GM19452 (cell line): ENCODE results near the gene KIAA1755.

ENCODE experiments used
- ATAC-seq: cut with Tn5 transposase; IDR thresholded peaks from one replicate; pipeline ENCODE4 v1.9.1; 2021; ENCODE audit not compliant: unreplicated experiment

Gene KIAA1755

DNA sequence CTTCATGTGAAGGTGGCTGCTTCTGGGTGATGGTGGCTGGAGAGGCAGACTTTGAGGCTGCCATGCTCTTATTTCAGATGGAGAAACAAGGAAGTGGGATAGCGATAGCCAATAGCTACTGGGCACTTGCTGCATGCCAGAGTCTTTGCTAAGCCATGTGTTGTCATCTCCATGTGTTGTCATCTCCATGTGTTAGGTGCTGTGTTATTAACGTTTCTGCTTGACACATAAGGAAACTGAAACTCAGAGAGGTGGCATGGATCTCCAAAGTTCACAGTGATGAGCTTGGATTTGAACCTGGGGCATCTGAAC is 16.9 kb downstream of the KIAA1755 start:
- no peak for ATAC-seq

- ATAC-seq, result no peak
Observed at GRCh38 chr20:38242848-38243708, 17.5 kb downstream of the KIAA1755 start.

DNA sequence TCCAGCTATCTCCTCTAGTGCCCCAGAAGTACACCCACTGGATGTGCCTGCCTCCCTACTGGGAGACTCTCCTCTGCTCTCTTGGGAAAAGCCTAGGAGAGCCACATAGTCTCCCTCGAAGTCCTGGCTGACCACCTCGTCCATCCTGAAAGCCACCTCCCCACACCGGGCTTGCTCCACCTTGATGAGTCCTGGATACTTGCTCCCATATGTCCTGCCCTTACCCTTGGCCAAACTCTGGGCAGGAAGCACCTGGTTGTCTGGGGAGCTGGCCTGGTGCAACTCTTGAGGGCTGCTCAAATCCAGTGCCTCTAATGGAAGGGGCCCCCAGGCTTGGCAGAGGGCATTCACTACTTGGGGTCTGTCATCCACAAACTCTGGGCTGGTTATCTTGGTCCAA is 19.3 kb downstream of the KIAA1755 start:
- no peak for ATAC-seq

GRCh38 chr20:38239441-38239840 is 21.1 kb downstream of the KIAA1755 start:
- no peak for ATAC-seq

GRCh38 chr20:38238829-38239228 is 21.7 kb downstream of the KIAA1755 start:
- no peak for ATAC-seq

DNA sequence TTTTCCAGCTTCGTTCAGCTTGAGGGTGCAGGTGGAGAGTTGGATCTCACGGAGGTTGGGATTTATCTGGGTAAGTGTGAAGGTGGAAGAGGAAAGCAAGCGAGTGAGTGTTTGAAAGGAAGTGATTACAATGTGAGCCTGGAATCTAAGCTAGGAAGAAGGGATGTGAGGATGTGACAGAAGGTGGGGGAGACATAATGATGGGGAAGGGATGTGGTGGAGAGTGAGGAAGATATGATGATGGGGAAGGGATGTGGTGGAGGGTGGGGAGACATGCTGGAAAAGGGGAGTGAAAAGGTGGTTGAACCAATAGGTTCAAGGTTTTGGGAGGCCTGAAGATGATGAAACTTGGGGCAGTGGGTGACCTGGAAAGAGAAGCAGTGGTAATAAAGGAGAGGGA is 23.2 kb downstream of the KIAA1755 start:
- no peak for ATAC-seq

GRCh38 chr20:38231531-38232121 is 28.9 kb downstream of the KIAA1755 start:
- ATAC-seq, result no peak

DNA sequence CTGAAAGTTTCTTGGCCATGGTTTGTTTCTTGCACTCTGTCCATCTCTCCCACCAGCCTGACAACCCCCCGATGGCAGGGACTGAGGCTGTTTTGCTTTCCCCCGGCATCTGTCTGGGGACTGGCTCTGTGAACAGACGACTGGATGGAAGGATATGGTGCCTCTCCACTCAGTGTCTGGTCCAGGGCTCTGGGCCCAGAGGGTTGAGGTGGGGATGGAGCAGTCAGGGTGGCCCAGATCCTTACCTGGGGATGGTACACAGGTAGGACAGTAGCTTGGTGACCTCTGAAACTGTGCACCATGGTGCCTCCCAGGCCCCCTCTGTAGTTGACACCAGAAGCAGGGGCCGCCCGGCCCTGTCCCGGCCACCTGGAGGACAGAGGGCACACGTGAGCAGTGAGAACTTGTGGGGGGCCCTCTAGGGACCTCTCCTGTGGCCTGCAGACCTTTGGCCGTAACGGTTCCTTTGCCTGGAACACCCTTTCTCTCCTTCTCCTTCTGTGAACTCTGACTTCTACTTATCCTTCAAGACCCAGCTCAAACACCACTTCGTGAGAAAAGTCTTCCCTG is 29.5 kb downstream of the KIAA1755 start:
- ATAC-seq, result no peak

DNA sequence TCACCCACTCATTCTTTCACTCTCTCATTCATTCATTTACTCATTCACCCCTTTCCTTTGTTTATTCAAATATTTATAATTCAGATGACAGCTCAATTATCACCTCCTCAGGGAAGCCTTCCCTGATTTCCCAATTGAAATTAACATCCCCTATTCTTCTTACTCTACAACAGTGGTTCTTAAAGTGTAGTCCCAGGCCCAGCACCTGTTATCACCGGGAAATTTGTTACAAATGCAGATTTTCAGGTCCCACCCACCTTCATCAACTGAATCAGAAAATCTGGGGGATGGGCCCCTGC is 30.3 kb downstream of the KIAA1755 start:
- no peak for ATAC-seq

GRCh38 chr20:38229376-38230252 is 30.9 kb downstream of the KIAA1755 start:
- no peak for ATAC-seq

- ATAC-seq, result no peak
Observed at GRCh38 chr20:38228436-38228835, 32.1 kb downstream of the KIAA1755 start.

DNA sequence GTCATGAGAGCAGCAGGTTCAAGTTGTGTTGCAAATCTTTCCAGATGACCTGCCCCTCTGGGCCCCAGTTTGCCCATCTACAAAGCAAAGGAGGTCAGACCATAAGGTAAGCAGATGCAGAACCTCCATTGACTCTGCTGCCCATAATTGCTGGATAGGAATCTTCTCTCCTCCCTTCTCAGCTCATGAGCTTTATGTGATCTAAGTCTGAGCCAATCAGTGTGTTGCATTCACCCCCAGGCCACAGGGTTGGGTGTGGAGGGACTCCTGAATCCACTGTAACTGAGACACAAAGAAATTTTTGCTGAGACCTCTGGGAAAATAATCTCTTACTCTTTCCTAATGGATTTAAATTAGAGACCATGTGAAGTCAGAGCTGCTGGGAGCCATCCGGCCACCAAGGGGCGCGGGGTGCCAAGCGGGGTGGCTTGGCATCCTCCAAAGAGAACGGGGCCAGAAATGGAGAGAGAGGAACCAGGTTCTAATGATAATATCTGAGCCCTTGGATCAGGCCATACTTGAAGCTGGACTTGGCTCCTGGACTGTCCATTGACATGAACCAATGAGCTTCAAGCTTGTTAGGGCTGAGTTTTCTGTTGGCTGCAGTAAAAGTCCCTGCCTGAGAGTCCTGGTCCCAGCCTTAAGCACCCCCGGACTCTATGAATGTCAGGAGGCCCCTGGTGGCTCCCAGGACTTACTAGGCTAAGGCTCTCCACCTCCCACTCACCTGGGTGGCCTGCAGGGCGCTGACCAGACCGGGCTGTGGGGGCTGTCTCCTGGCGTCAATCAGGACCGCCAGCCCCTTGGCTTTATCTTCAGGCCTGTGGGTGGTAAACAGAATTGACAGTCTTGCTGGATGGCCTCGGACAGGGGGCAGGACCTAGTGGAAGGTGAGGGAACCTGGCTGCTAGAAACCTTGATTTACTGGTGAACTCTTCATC is 32.8 kb downstream of the KIAA1755 start:
- no peak for ATAC-seq

DNA sequence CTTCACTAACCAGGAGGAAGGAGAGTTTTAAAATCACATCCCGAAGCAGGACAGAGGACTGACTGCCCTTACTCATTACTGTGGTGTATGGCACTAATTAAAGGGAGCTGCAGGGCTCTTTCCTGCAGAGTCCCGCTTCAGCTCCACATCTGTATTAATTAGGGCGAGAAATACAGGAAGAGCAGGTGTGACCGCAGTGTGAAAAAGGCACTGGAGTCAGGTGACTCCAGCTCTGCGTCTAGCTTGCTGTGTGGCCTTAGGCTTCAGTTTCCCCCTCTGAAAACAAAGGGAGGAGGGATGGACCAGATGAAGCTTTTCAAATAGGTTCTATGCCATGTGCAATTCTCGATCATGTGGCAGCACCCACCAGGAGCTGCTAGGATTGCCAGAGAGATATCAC is 34.0 kb downstream of the KIAA1755 start:
- ATAC-seq, result no peak

GRCh38 chr20:38225900-38226263 is 34.7 kb downstream of the KIAA1755 start:
- ATAC-seq, result no peak

- no peak for ATAC-seq
Observed at GRCh38 chr20:38225240-38225899, 35.2 kb downstream of the KIAA1755 start.

DNA sequence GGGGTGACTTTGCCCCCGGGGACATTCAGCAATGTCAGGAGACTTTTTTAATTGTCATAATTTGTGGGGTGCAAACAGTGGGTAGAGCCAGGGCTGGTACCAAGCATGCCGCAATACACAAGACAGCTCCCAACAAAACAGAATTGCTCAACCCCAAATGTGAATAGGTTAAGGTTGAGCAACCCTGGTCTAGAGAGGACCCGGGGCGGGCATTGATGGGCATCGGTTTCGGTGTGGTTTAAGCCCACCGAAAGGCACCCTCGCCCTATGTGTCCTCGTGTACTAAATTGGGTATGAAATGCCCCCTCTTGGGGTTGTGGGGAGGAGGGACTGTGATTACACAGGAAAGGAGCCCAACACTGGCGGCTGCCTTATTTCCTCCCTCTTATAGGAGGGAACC is 36.0 kb downstream of the KIAA1755 start:
- no peak for ATAC-seq

GRCh38 chr20:38223743-38224100 is 36.8 kb downstream of the KIAA1755 start:
- ATAC-seq, result no peak

DNA sequence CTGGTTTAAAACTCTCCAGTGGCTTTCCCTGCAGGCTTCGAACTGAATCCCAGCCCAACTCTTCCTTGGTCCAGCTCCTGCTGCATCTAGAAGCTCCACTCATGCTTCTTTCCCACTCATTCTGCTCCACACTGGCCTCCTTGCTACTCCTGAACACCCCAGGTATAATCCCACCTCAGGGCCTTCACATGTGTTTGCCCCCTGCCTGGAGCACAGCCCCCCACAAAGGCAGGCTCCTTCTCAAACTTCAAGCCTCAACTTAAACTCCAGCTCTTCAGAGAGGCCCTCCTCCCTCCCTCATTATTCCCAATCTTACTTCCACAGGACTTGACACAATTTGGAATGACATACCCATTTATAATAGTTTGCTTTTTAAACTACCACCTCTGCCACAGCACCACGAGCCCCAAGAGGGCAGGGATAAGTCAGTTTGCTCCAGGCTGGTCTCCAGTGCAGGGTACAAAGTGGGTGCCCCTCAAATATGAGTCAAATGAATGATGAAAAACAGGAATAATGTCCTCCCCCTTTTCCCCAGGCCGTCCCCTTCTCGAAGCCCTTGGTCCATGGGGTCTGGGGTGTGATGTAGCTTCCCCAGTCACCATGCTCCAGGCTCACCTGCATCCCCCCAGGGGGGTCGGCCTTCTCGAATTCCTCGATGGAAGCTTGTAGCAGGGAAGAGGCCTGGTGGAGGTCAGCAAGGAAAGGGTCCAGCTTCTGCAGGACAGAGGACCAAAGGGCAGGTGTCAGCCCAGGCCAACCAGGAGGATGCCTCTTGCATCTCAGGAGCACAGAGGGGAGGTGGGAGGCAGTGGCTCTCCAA is 37.4 kb downstream of the KIAA1755 start:
- no peak for ATAC-seq

DNA sequence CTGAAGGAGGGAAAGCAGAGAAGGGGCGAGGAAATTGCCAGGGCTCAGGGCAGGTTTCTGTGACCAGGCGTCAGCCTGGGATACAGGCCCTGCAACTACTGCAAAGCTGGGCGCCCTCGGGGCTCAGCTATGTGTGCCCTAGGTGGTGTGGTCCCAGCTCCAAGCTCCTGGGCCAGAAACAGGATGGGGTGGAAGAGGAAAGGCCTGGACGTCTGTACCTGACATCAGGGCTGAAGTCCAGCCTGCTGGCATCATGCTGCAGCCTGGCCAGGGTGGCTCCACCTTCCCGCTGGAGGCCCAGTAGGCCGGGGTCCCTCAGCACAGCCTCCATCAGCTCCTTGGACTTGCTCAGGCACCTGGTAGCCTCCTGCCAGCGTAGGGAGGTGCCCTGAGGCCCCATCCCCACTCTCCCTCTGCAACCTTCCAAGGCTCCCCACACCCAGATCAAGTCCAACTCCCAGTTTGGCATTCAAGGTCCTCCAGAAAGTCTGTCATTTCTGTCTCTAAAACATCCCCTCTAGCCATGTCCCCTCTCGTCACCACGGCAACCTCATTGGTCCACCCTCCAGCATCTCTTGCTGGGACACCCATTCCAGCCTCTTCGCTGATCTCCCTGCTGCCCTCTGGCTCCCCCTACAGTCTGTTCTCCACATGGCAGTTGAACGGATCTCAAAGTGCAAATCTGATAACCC is 38.2 kb downstream of the KIAA1755 start:
- no peak for ATAC-seq
